ENCODE data around the gene CTNNA1. TPM values are rescaled to one million over a fixed set of nuclear protein-coding genes. Genes with fewer than 3 reads are reported as not detected.

Gene CTNNA1
- total RNA-seq, 1 donor from 2014 or later = 495 TPM

- no peak for DNase-seq (ENCODE audit: low read depth)
- Histone ChIP-seq H3K27me3 (ENCODE audit: control insufficient read depth, insufficient read depth, low read length) (no peaks in the 10 kb centered on the region), H3K36me3 (ENCODE audit: control insufficient read depth, insufficient read depth, low read length) (peaks cover 41% of the 10 kb centered on the region), H3K4me3 (ENCODE audit: low read depth, low read length) (no peak overlapping the region)
- TF ChIP-seq, protein P1, sequence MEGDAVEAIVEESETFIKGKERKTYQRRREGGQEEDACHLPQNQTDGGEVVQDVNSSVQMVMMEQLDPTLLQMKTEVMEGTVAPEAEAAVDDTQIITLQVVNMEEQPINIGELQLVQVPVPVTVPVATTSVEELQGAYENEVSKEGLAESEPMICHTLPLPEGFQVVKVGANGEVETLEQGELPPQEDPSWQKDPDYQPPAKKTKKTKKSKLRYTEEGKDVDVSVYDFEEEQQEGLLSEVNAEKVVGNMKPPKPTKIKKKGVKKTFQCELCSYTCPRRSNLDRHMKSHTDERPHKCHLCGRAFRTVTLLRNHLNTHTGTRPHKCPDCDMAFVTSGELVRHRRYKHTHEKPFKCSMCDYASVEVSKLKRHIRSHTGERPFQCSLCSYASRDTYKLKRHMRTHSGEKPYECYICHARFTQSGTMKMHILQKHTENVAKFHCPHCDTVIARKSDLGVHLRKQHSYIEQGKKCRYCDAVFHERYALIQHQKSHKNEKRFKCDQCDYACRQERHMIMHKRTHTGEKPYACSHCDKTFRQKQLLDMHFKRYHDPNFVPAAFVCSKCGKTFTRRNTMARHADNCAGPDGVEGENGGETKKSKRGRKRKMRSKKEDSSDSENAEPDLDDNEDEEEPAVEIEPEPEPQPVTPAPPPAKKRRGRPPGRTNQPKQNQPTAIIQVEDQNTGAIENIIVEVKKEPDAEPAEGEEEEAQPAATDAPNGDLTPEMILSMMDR (IDR thresholded peaks at IDR 0.05; ENCODE audit: insufficient read depth, low read length, severe bottlenecking) = peak; percentile 19
- no peak for FAIRE-seq
These were observed 179.1 kb downstream of the CTNNA1 start for GRCh38 chr5:138932171-138932810.

GRCh38 chr5:138933522-138934290 lies 180.5 kb downstream of the CTNNA1 start:
- Histone ChIP-seq H3K27me3 (ENCODE audit: control insufficient read depth, insufficient read depth, low read length) (no peaks in the 10 kb centered on the region), H3K4me3 (ENCODE audit: low read depth, low read length) (no peak overlapping the region), H3K36me3 (ENCODE audit: control insufficient read depth, insufficient read depth, low read length) (peaks cover 37% of the 10 kb centered on the region)
- DNase-seq (ENCODE audit: low read depth) (no peak), FAIRE-seq (peak; percentile 18)
- TF ChIP-seq, protein P1 (IDR thresholded peaks at IDR 0.05; ENCODE audit: insufficient read depth, low read length, severe bottlenecking) = no peak

- TF ChIP-seq, protein P1 (IDR thresholded peaks at IDR 0.05; ENCODE audit: insufficient read depth, low read length, severe bottlenecking) = no peak
- Histone ChIP-seq H3K36me3 (ENCODE audit: control insufficient read depth, insufficient read depth, low read length) (peaks cover 27% of the 10 kb centered on the region), H3K4me3 (ENCODE audit: low read depth, low read length) (no peak overlapping the region), H3K27me3 (ENCODE audit: control insufficient read depth, insufficient read depth, low read length) (no peaks in the 10 kb centered on the region)
- DNase-seq (ENCODE audit: low read depth) = no peak
- no peak for FAIRE-seq
These were observed 181.7 kb downstream of the CTNNA1 start for GRCh38 chr5:138934971-138935370.

DNA sequence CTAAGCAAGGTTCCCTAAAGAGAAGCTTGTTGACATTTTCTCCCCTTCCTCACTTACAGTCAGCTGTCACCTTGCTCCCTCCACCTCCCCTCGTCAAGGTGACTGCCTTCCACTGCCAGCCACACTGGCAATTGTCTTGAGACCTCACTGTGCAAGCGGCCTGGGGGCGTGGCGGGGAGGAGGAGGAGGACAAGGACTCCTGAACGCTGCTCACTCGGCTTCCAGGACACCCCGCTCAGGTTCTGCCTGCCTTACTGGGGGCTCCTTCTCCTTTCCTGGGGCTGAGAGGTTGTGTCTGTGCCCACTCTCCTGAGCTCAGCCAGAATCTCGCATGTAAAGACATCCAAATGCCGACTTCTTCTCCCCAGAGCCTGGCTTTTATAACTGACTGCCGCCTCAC lies 182.2 kb downstream of the CTNNA1 start:
- FAIRE-seq = peak; percentile 91
- Histone ChIP-seq H3K36me3 (ENCODE audit: control insufficient read depth, insufficient read depth, low read length) (peaks cover 23% of the 10 kb centered on the region), H3K4me3 (ENCODE audit: low read depth, low read length) (no peak overlapping the region), H3K27me3 (ENCODE audit: control insufficient read depth, insufficient read depth, low read length) (no peaks in the 10 kb centered on the region)
- no peak for DNase-seq (ENCODE audit: low read depth)
- TF ChIP-seq, protein P1 (IDR thresholded peaks at IDR 0.05; ENCODE audit: insufficient read depth, low read length, severe bottlenecking) = no peak

DNA sequence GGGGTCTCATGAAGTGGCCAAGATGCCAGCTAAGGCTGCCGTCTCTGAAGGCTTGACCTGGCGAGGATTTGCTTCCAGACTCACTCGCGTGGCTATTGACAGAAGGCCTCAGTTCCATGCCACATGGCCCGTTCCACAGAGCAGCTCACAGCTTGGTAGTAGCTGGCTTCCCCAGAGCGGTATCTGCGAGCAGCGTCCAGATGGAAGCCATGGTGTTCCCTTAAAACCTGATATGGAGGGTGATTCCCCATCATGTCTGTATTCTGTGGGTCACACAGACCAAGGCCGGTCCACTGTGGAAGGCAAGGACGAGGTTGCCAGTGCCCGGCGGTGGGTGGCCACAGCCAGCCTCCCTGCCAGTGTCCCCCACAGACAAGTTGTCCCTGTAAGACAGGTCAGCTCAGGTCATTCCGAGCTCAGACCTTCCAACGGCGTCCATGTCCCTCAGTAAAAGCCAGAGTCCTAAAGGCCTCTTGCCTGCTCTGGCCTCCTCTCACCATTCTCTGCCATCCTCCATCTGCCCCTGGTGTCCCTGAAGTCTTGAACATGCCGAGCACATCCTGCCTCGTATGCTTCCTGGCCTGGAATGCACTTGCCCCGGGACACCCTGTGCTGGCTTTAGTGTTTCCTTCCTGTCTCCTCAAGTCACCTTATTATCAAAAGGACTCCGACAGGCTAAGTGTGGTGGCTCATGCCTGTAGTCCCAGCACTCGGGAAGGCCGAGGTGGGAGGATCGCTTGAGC lies 183.2 kb downstream of the CTNNA1 start:
- no peak for DNase-seq (ENCODE audit: low read depth)
- no peak overlapping the region for H3K4me3 ChIP-seq (ENCODE audit: low read depth, low read length)
- H3K27me3 ChIP-seq (ENCODE audit: control insufficient read depth, insufficient read depth, low read length) = no peaks in the 10 kb centered on the region
- peaks cover 14% of the 10 kb centered on the region for H3K36me3 ChIP-seq (ENCODE audit: control insufficient read depth, insufficient read depth, low read length)
- no peak for FAIRE-seq
- TF ChIP-seq, protein P1 (IDR thresholded peaks at IDR 0.05; ENCODE audit: insufficient read depth, low read length, severe bottlenecking) = no peak
